Medulla oblongata (tissue), 1 donor: ENCODE measurements around the gene FGFR3.

Experiments used
- DNase-seq: peaks from one replicate; pipeline ENCODE4 v3.0.0-alpha.2; 2015; ENCODE audit errors: extremely low spot score

Gene FGFR3

GRCh38 chr4:1792832-1793495 lies at the start of gene FGFR3:
Gene FGFR3, plus strand, starts transcription at chr4:1793293. Its CDS starts 642 bp downstream, at chr4:1793935.
- DNase-seq = peak; percentile 44

- no peak for DNase-seq
Observed at GRCh38 chr4:1743551-1743950, 49.5 kb upstream of the FGFR3 start.

- no peak for DNase-seq
Observed at GRCh38 chr4:1743975-1744374, 49.1 kb upstream of the FGFR3 start.

- DNase-seq = no peak
Observed at GRCh38 chr4:1744552-1744951, 48.5 kb upstream of the FGFR3 start.

- DNase-seq = no peak
Observed at GRCh38 chr4:1745165-1745564, 47.9 kb upstream of the FGFR3 start.

- no peak for DNase-seq
Observed at GRCh38 chr4:1745697-1746096, 47.4 kb upstream of the FGFR3 start.

GRCh38 chr4:1746265-1746691 lies 46.8 kb upstream of the FGFR3 start:
- no peak for DNase-seq

GRCh38 chr4:1746919-1747602 lies 46.0 kb upstream of the FGFR3 start:
- DNase-seq = peak; percentile 72

- no peak for DNase-seq
Observed at GRCh38 chr4:1747603-1747967, 45.5 kb upstream of the FGFR3 start.

- DNase-seq = peak; percentile 62
Observed at GRCh38 chr4:1748465-1748995, 44.6 kb upstream of the FGFR3 start.

GRCh38 chr4:1749370-1749769 lies 43.7 kb upstream of the FGFR3 start:
- no peak for DNase-seq

GRCh38 chr4:1749826-1750225 lies 43.3 kb upstream of the FGFR3 start:
- DNase-seq = no peak

- no peak for DNase-seq
Observed at GRCh38 chr4:1750381-1751154, 42.5 kb upstream of the FGFR3 start.

GRCh38 chr4:1751155-1751918 lies 41.8 kb upstream of the FGFR3 start:
- no peak for DNase-seq

GRCh38 chr4:1751919-1752283 lies 41.2 kb upstream of the FGFR3 start:
- no peak for DNase-seq

- no peak for DNase-seq
Observed at GRCh38 chr4:1752284-1753041, 40.6 kb upstream of the FGFR3 start.

- no peak for DNase-seq
Observed at GRCh38 chr4:1753294-1753696, 39.8 kb upstream of the FGFR3 start.

- no peak for DNase-seq
Observed at GRCh38 chr4:1753697-1754311, 39.3 kb upstream of the FGFR3 start.

GRCh38 chr4:1754336-1754735 lies 38.8 kb upstream of the FGFR3 start:
- DNase-seq = no peak

GRCh38 chr4:1755297-1755696 lies 37.8 kb upstream of the FGFR3 start:
- DNase-seq = no peak

GRCh38 chr4:1756079-1756478 lies 37.0 kb upstream of the FGFR3 start:
- DNase-seq = no peak
